GM18867 (cell line): ENCODE results near the gene C1RL.
A peak's percentile ranks its signal among the peaks of the same experiment; 100 is the strongest.

ENCODE experiments used
- ATAC-seq: cut with Tn5 transposase; IDR thresholded peaks from one replicate; pipeline ENCODE4 v1.9.1; 2021; ENCODE audit warnings: mild to moderate bottlenecking, moderate library complexity; ENCODE audit not compliant: unreplicated experiment

The C1RL gene, protein sequence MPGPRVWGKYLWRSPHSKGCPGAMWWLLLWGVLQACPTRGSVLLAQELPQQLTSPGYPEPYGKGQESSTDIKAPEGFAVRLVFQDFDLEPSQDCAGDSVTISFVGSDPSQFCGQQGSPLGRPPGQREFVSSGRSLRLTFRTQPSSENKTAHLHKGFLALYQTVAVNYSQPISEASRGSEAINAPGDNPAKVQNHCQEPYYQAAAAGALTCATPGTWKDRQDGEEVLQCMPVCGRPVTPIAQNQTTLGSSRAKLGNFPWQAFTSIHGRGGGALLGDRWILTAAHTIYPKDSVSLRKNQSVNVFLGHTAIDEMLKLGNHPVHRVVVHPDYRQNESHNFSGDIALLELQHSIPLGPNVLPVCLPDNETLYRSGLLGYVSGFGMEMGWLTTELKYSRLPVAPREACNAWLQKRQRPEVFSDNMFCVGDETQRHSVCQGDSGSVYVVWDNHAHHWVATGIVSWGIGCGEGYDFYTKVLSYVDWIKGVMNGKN

DNA sequence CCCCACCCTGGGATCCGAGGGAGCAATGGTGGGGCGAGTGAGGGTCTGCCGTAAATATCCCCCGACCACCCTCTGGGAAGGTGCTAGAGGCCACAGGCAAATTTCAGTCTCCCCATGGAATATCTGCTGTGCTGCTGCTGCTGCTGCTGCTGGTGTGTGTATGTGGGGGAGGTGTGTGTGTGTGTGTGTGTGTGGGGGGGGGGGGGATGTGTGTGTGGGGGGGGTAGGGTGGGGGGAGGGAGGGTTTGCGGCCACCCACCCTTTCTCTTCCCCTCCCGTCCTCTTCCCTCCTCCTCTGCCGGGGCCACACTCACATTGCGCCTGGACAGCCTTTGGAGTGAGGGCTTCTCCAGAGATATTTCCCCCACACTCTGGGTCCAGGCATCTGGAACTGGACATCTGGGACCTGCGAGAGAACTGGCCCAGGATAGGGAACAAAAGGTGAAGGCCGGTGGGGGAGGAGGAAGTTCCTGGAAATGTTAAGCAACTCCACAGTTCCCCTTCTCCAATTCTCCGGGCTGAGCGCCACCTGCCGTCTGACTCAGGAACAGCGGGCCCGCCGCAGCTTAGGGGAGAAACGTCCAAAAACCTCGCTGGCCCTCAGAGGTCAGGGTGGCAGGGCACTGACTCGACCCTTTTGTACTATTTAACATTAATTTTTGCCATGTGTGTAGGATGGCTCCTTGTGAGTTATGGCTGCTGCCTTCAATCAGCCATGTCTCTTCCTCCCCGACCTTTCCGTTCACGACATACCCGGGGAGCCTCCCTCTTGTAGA is at the start of gene C1RL:
Gene C1RL (minus strand): TSS at position 419 of the 776 bp plus-strand sequence. CDS start 34 bp downstream, at position 385.
- ATAC-seq = peak; percentile 46

DNA sequence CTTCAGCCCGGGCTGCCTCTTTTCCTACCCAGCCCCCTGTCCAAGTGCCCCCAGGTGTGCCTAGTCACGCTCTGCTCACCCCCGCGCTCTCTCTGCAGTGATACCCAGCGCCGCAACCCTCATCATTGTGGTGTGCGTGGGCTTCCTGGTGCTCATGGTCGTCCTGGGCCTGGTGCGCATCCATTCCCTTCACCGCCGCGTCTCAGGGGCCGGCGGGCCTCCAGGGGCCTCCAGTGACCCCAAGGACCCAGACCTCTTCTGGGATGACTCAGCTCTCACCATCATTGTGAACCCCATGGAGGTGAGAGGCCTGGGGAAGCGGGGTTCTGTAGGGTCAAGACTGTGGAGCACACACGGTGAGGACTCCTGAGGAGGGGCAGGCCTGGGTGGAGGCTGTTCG is 48.4 kb upstream of the C1RL start:
- no peak for ATAC-seq

DNA sequence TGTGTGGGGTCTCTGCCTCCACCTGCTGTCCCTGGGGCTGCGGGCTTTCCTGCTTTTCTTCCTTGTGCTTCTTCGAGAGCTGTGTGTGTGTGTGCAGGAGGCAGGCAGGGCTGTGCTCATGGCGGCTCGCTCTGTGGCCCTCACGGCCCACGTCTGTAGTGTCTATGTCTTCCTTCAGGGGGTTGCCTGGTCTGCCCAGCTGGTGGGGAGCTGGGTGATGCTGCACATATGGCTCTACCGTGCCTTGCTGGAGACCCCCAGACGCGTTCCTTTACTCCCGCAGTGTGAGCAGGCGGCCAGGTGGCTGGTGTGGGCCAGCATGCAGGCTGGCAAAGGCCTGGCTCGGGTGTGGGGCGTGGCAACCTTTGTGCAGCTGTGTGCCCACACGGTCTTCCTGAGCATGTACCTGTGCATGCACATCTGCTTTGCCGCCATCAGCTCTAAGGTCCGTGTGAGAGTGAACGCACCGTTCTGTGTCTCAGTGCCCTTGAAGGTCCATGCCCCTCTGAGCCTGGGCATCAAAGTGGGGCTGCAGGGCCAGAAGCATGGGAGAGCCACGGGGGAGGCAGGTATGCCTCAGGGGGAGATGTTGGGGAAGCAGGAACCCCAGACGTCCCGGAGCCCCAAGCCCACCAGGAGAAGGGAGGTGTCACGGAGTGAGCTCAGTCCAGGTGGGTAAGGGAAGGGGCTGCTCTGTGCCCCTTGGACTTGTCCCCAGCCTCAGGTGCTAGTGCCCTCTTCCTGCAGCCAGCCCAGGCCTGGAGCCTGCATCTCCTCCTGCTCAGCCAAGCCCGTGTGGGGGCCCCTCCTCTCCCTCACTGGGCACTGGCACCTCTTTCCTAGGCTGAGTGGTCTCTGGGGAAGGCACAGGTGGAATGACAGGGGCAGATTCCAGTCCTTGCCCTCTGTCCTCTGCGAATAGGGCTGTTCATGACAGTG is 47.5 kb upstream of the C1RL start:
- no peak for ATAC-seq

DNA sequence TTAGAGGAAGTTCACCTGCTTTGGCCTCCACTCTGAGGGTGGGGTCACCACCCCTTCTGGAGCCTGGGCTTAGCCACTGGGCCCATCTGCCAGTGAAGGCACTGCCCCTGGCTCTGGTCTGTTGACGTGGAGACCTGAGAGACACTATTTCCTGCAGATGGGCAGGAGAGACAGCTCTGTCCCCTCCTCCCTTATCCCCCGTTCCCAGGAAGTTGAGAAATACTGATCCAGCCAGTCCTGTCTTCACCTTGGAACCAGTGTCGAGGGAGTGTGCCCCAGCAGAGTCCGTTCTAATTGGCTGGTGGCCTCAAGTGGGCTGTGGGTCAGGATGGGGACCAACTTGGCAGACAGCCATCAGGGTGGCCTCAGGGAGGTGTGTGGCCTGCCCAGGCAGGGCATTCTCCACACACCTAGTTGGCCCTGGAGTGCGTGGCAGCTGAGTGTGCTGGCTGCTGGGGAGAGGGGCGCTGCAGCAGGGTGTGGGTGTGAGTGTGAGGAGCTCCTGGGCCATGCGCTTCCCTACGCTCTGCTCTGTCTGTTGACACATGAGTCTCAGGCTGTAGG is 46.5 kb upstream of the C1RL start:
- ATAC-seq = no peak

DNA sequence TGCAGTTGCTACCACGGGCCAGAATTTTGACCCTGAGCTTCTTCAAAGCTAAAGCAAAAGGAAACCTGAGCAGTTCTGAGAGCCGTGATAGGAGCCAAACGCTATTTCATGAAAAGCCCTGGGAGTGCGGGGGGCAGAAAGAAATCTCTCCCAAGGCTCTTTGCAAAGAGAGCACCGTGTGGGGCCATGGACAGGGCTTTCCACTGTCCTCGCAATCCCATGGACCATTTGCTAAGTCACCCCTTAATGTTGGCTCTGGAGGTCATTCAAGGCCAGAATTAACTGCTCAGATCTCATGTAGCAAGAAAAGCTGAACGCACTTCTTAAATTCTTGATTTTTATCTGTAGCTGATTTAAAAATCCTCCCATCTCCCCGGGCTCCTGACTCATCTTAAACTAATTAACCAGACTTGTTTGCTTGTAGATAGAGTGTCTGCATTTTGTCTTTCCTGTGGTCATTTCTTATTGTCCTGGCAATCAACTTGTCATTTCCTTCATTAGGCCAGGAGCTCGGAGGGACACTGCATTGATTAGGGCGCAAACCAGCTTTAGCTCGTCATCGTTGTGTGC is 46.0 kb upstream of the C1RL start:
- no peak for ATAC-seq

DNA sequence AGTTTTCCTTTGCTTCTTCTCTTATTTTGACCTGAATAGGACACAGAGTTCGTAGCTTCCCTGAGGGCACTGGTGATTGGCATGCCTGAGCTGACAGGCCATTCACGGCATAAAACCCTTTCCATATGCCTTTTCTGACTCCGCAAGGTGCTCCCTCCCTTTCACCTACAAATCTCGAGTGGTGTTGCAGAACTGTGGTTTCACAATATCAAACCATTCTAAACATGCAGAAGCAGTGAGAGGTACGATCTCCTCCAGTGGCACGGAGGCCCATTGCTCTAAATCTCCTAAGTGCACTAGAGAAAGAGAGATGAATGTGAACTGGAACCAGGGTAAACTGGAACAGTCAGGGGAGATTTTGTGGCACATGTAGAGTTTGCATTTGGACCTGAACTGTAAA is 45.0 kb upstream of the C1RL start:
- no peak for ATAC-seq

DNA sequence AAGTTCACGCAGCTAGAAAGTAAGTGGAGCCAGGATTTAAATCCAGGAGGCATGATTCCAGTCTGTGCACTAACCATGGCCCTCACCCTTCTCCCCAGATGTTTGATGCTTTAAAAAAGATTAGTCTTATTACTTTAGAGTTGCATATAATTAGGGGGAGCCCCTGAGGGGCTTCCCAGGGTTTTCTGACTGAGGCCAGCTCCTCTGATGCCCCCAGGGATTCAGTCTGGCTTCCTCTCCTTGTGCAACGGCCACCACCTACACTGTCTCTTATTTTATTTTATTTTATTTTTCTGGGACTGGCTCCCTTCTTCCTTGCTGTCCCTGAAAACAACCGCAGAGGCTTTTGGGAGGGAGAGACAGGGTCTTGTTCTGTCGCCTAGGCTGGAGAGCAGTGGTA is 43.8 kb upstream of the C1RL start:
- ATAC-seq = no peak

DNA sequence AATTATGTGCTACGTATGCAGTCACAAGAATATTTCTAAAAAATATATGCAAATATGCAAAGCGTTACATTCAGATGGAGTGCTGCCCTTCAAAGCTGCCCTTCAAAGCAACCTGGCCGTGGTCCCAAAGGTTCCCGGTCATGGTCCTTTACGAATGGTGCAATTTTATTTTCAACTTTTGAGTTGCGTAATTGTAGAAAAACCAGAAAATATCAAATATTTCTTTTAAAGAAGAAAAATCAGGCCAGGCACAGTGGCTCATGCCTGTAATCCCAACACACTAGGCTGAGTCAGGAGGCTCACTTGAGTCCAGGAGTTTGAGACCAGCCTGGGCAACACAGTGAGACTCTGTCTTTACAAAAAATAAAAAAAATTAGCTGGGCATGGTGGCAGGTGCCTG is 42.5 kb upstream of the C1RL start:
- no peak for ATAC-seq

DNA sequence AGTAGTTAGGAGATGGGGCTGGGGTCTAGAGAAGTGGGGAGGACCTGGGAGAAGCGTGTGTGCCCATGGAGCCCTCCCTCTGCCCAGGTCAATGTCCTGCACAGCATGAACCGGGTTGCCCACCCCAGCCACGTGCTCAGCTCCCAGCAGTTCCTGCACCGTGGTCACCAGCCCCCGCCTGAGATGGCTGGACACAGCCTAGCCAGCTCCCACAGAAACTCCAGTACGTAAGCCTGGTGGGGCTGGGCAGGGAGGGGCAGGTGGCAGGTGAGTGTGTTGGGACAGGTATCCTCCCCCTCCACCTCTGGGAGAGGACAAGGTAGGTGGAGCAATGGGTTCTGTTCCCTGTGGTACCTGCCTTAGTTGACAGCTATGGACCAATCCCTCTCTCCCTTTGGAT is 41.8 kb upstream of the C1RL start:
- ATAC-seq = no peak

DNA sequence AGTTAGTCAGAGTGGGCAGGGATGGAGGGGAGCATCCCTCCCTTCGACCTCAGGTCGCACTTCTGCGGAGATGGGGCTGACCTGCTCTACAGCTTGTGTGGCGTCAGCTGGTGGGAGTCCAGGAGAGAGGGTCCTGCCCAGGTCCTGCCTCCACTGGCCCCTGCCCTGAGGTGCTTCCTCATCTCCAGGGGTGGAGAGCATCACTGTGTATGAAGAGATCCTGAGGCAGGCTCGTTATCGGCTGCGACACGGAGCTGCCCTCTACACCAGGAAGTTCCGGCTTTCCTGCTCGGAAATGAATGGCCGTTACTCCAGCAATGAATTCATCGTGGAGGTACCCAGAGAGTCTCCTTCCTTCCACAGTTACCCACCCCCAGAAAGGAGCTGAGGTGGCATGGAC is 41.3 kb upstream of the C1RL start:
- ATAC-seq = no peak

DNA sequence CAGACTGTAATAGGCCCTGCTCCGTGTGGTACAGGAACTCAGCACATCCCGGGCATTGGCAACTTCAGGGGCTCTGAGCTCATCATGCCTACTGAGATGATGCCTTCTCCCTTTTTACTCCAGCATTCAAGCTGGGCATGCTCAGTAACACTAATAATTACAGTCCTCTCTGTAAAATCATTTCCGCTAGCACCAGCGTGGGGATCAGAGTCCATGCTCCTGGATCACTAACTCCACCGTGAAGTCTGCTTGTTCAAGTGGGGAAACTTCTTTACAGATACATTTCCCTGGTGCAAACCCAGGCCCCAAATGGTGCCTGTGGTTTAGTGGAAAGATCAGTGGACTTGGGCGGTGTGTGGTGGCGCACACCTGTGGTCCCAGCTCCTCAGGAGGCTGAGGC is 37.9 kb upstream of the C1RL start:
- ATAC-seq = no peak

DNA sequence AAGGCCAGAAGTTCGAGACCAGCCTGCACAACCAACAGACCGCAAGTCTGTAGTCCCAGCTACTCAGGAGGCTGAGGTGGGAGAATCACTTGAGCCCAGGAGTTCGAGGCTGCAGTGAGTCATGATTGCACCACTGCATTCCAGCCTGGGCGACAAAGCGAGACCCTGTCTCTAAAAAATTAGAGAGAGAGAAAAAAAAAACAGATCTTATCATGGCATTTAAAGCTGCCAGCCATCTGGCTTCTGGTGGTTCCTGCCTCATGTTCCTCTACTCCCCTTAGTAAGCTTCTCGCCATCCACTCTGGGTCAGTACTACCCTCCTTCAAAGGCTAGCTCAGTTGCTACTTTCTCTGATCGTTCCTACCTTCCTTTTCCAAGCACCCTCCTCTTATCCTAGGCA is 37.2 kb upstream of the C1RL start:
- ATAC-seq = no peak

DNA sequence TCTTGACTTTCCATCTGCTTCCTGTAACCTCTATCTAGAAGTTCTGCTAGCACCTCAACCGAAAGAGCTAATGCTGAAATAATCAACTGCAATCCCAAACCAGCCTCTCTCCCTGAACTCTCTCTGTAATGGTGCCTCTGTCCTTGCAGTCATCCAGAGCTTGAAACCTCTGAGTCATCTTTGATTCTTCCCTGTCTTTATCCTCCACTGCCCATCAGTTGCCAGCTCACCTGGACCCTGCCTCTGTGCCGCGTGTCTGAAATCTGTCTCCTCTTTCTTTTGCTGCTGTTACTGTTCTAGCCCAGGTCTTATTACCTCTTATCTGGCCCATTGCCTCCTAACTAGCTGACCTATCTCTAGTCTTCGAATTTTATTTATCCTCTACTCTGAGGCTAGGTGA is 36.7 kb upstream of the C1RL start:
- no peak for ATAC-seq

DNA sequence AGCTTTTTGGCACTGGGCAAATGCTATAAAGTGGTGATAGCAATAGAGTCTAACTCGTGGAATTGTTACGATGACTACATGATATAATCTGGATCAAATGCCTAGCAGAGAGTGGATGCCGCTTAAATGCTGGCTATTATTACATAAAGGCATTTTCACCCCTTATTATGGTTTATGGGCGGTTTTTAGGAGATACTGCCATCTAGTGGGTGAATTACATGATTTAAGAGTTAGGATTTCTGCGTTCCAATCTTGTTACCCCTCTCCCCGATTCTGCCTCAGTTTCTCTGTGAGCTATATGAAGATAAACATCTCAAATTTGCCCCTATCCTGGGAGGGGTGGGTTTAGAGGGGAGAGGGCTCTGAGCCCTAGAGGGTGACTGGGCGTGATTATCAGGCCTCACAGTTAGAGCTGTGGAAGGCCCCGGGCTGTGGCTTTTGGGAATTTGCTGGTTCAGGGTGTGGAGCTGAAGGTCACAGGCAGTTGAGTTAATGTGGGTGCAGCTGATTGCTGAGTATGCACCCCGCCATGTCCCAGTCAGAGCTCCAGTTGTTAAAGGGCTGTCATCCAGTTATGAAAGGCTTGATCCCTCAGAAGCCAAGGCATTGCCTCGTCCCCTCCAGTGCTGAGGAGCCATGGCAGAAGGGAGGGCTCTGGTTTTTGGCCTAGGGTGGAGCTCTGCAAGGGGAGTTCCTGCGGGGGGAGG is 35.6 kb upstream of the C1RL start:
- no peak for ATAC-seq

DNA sequence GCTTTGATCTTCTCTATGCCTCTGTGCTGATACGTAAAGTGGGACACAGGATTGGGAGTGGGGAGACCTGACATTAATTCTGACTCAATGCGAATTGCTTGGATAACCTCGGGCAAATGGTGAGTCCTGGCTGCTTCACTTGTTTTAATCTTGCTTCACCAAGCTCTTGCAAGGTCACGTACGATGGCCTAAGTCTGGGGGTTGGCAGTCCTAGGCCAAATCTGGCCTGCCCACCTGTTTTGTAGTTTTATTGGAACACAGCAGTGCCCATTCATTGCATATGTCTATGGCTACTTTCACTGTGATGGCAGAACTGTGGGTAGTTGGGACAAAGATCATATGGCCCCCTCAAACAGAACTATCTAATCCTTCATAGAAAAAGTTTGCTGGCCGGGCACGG is 34.5 kb upstream of the C1RL start:
- ATAC-seq = no peak

DNA sequence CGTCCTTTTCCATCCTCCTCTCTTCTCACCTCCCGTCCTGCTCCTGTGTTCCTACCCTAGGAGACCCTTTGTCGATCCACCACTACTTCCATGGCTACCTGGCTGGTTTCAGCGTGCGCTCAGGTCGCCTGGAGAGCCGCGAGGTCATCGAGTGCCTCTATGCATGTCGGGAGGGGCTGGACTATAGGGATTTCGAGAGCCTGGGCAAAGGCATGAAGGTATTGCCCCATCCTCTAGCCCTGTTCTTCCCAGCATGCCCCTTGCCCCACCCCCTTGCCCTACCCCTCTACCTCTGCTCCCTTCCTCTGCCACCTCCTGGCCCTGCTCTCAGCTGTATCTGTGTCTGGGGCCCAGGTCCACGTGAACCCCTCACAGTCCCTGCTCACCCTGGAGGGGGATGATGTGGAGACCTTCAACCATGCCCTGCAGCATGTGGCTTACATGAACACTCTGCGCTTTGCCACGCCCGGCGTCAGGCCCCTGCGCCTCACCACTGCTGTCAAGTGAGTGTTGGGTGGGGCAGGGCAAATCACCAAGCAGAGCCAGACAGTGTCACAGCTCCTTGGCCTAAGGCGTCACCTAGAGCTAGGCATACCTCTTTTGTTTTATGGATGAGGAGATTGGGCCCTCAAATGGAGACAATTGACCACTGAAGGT is 33.9 kb upstream of the C1RL start:
- no peak for ATAC-seq

DNA sequence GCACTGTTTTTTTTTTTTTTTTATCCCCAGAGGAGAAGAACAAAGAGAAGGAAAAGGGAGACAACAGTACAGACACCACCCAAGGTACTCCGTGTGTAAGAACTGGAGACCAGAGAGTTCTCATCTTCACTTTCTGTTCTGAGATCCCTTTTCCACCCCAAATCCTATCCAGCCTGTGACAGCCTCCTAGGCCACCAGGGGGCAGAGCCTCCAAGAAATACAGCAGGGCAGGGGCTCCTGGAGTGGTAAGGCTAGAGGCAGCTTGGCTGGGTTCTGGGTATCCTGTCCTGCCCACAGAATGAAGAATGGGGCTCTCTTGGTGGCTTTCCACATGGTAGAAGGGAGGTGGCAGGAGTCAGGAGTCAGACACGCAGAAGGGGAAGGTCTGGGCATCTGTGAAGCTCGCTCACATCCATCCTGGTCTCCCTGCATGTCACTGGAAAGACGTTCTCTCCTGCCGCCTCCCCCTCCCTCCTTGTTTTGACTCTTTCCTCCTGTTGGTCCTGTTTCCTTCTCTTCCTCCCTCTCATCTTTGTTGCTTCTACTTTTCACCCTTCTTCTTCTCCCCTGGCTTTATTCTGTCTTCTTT is 33.1 kb upstream of the C1RL start:
- no peak for ATAC-seq

DNA sequence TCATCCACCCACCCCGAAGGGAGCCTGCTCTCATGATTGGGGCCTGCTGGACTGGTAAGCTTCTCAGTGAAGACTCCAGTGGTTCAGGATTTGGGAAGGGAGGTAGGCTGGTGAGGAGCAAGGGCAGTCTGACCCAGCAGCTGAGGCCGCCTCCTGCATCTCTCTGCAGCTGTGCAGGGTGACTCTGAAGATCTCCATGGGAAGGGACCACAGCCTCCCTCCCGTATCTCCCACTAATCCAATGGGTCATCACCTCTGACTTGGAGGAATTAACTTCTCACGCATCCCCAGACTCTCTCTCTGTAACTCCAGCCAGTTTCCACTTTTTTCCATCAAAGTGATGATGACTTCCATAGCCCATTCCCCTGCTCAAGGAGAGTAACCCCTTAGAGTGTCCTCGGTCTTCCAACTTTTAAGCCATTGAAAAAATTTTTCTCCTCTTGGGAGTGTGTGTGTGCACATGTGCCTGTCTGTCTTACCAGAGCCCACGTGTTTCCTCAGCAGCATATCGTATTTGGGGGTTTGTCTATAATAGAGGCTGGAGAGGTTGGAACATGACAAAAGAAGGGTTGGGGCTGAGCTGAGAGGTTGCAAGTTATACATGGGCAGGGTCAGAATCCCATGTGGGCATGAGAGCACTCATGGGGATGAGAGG is 32.5 kb upstream of the C1RL start:
- ATAC-seq = no peak
